NCI-H774 (cell line): ENCODE data around the gene RPS6KA2.

Experiments used
- DNase-seq: peaks from one replicate; lab custom pipeline; 2025; lab: John Stamatoyannopoulos, UW

RPS6KA2 gene

GRCh38 chr6:166487148-166487547, 139.9 kb downstream of the RPS6KA2 start:
- DNase-seq, result no peak

GRCh38 chr6:166486536-166486880, 140.5 kb downstream of the RPS6KA2 start:
- DNase-seq, result no peak

GRCh38 chr6:166485651-166486535, 141.2 kb downstream of the RPS6KA2 start:
- DNase-seq, result no peak

- DNase-seq, result no peak
These were observed 142.2 kb downstream of the RPS6KA2 start for GRCh38 chr6:166484863-166485262.

GRCh38 chr6:166483573-166484250, 143.3 kb downstream of the RPS6KA2 start:
- no peak for DNase-seq

GRCh38 chr6:166483026-166483425, 144.0 kb downstream of the RPS6KA2 start:
- DNase-seq, result no peak

- DNase-seq, result no peak
These were observed 148.1 kb downstream of the RPS6KA2 start for GRCh38 chr6:166478782-166479592.

GRCh38 chr6:166477647-166478365, 149.2 kb downstream of the RPS6KA2 start:
- no peak for DNase-seq

GRCh38 chr6:166476634-166477215, 150.3 kb downstream of the RPS6KA2 start:
- DNase-seq, result no peak

- DNase-seq, result no peak
These were observed 150.9 kb downstream of the RPS6KA2 start for GRCh38 chr6:166476061-166476591.

- no peak for DNase-seq
These were observed 152.1 kb downstream of the RPS6KA2 start for GRCh38 chr6:166474721-166475565.

- no peak for DNase-seq
These were observed 153.0 kb downstream of the RPS6KA2 start for GRCh38 chr6:166473886-166474571.

- no peak for DNase-seq
These were observed 154.4 kb downstream of the RPS6KA2 start for GRCh38 chr6:166472636-166473035.

- DNase-seq, result no peak
These were observed 155.2 kb downstream of the RPS6KA2 start for GRCh38 chr6:166471797-166472260.

GRCh38 chr6:166470863-166471410, 156.1 kb downstream of the RPS6KA2 start:
- no peak for DNase-seq

- DNase-seq, result no peak
These were observed 156.8 kb downstream of the RPS6KA2 start for GRCh38 chr6:166470029-166470862.

- DNase-seq, result no peak
These were observed 157.6 kb downstream of the RPS6KA2 start for GRCh38 chr6:166469426-166469961.

- no peak for DNase-seq
These were observed 159.5 kb downstream of the RPS6KA2 start for GRCh38 chr6:166467436-166468000.
